Lower leg skin (tissue), 4 donors: Measurements from ENCODE around the gene SFT2D3. TPM values are rescaled to one million over a fixed set of nuclear protein-coding genes. Genes with fewer than 3 reads are reported as not detected.

ENCODE experiments used
- DNase-seq, 2 donors: peaks; one replicate each; pipeline ENCODE4 v3.0.0-alpha.2; 2019; ENCODE audit warnings: low spot score in 2 of 2
- H3K4me3 ChIP-seq: fragments of 200-600 bp; sonication (generic); 2 replicates; pipeline ENCODE4 v1.5.1; 2017; ENCODE audit warnings: mild to moderate bottlenecking, low read depth; ENCODE audit not compliant: poor library complexity, severe bottlenecking
- POLR2A ChIP-seq, 2 donors: fragments of 450-650 bp; IDR thresholded peaks; one replicate each; pipeline ENCODE4 v1.6.1; 2016 to 2017; ENCODE audit warnings: antibody characterized with exemption in 2 of 2, mild to moderate bottlenecking in 1 of 2, moderate library complexity in 1 of 2
- WGBS, 2 donors: methylation state at CpG; one replicate each; pipeline ENCODE4 v1.1.5; 2018; 5-methylcytosine and 5-hydroxymethylcytosine counted together
- intact Hi-C: fragments of 100-400 bp; cut with DNase I; formaldehyde crosslinking; loops from one replicate; pipeline ENCODE4 v1.15.0; 2023; ENCODE audit warnings: low total_unique reads
- total RNA-seq, 4 donors: library from RNA; depleted of rRNA; stranded (reverse); fragments of >200 nt; gene quantifications; one replicate each; pipeline ENCODE4 v1.1.0, GENCODE V29; 2016
- TF ChIP-seq, protein P1 (sequence below), 3 donors: fragments of 450-650 bp; IDR thresholded peaks; one replicate each; pipeline ENCODE4 v1.5.1; 2016; ENCODE audit warnings: antibody characterized with exemption in 3 of 3, mild to moderate bottlenecking in 3 of 3, moderate library complexity in 2 of 3

SFT2D3 gene
- total RNA-seq, 4 donors from 2014 or later, result 9.7 to 16.3 (median 13.7) TPM

DNA sequence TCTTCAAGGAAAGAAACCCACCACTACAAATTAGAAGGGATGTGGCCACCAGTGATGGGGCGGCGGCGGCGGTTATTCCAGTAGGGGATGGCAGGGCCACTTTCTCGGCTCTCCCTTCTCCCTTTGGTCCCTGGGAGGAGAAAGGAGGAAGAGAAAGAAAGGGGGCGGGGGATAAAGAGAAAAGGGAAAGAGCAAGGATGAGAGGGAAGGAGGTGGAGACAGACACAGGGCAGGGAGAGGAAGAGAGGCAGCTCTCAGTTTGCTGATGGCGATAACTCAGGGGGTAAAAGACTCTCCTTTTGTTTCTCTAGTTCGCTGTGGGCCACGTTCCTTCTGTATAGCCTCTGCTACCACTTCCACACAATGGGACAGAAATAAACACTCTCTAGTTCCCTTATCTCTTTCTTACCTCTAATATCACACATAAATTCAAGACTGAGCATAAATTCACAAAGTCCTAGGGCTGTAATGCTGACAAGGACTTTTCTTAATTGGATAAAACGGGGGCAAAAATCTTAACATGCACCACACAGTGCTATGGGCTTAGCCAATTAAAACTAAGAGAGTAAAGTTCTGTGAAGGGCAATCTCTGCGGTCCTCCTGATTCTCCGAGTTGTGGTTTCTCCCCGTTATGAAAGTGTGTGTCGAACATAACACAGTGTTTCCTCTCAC lies 14.6 kb downstream of the SFT2D3 start:
- DNase-seq, result no peak
- TF ChIP-seq, protein P1, sequence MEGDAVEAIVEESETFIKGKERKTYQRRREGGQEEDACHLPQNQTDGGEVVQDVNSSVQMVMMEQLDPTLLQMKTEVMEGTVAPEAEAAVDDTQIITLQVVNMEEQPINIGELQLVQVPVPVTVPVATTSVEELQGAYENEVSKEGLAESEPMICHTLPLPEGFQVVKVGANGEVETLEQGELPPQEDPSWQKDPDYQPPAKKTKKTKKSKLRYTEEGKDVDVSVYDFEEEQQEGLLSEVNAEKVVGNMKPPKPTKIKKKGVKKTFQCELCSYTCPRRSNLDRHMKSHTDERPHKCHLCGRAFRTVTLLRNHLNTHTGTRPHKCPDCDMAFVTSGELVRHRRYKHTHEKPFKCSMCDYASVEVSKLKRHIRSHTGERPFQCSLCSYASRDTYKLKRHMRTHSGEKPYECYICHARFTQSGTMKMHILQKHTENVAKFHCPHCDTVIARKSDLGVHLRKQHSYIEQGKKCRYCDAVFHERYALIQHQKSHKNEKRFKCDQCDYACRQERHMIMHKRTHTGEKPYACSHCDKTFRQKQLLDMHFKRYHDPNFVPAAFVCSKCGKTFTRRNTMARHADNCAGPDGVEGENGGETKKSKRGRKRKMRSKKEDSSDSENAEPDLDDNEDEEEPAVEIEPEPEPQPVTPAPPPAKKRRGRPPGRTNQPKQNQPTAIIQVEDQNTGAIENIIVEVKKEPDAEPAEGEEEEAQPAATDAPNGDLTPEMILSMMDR (IDR thresholded peaks at IDR 0.05), result no peak
- TF ChIP-seq POLR2A (IDR thresholded peaks at IDR 0.05), result no peak
- no peak overlapping the region for H3K4me3 ChIP-seq
- 93 to 96% methylated on average over 14 of the region's 14 CpGs for WGBS, 2 donors
- intact Hi-C loops, result no loop called here

DNA sequence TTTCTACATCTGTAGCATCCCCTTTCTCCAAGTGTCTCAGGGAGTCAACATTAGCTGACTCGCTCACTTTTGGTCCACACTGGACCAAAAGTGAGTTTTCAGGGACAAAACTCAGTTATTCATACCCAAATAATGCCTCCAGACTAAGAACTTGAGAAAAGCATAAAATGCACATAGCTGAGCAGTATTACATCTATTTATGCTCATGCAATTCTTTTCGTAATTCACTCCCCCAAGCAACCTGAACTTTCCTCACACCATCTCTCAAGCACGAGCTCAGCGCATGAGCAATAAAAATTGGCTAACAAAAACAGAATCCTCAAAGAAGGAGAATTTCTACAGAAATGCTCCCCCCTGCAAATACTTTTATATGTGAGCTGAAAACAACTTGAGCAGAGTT lies 17.0 kb downstream of the SFT2D3 start:
- intact Hi-C loops, result no loop called here
- DNase-seq, result no peak
- no peak for TF ChIP-seq POLR2A (IDR thresholded peaks at IDR 0.05)
- TF ChIP-seq, protein P1 (IDR thresholded peaks at IDR 0.05), result no peak
- WGBS, 2 donors, result 96 to 99% methylated on average over 4 of the region's 4 CpGs
- no peak overlapping the region for H3K4me3 ChIP-seq

DNA sequence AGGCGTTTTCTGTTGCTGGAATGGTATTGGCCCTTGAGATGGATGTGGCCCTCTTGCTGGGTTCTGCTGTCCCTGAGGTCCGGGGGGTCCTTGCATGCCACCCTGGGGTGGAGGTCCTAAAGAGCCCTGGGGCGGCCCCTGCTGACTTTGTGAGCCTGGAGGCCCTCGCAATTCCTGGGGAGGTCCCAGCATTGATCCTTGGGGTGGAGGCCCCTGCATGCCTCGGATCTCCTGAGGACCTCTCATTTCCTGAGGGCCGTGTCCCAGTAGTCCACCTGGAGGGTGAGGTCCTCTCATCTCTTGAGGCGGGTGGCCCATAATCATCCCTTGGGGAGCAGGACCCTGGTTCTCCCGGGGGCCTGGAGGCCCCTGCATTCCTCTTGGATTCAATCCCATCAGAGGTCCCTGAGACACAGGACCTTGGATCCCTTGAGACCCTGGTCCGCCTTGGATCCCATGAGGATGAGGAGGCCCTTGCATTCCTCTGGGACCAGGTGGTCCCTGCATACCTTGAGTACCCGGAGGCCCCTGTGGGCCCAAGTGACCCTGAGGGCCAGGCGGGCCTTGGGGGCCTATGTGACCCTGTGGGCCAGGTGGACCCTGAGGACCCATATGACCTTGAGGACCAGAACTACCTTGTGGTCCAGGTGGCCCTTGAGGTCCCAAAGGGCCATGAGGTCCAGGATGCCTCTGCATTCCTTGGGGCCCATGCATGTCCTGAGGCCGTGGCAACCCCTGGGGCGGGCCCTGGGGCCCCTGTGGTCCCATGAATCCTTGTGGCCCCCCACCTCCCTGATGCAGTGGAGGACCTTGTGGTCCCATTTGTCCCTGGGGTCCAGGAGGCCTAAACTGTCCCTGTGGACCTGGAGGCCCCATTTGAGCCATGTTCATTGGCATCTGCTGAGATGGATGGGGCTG lies 18.3 kb downstream of the SFT2D3 start:
- no peak overlapping the region for H3K4me3 ChIP-seq
- DNase-seq, result no peak
- WGBS, 2 donors, result 89 to 97% methylated on average over 6 to 9 of the region's 13 CpGs
- TF ChIP-seq, protein P1 (IDR thresholded peaks at IDR 0.05), result no peak
- no peak for TF ChIP-seq POLR2A (IDR thresholded peaks at IDR 0.05)
- intact Hi-C loops, result no loop called here

DNA sequence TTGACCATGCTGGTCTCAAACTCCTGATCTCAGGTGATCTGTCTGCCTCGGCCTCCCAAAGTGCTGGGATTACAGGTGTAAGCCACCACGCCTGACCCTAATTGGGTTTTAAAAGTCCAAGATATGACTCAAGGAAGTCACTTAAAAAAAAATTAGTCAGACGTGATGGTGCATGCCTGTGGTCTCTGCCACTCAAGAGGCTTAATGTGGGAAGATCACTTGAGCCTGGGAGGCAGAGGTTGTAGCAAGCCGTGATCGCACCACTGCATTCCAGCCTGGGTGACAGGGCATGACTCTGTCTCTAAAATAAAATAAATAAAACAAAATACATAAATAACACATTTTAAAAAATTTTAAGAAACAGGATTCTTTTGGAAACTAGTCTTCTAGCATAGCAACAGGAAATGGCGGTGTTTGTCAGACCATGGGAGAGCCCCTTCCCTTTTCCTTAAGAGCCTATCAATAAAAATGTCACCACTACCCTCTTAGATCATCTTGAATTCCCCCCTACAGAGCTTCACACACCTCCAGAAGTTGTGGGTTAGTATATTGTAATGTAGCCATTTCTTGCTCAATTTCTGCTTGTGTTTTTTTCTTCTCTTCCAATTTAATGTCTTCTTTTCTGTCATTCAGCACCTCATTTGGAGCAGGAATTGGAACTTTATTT lies 20.1 kb downstream of the SFT2D3 start:
- TF ChIP-seq, protein P1 (IDR thresholded peaks at IDR 0.05), result no peak
- TF ChIP-seq POLR2A (IDR thresholded peaks at IDR 0.05), result no peak
- no peak overlapping the region for H3K4me3 ChIP-seq
- DNase-seq, result no peak
- intact Hi-C loops, result no loop called here
- WGBS, 2 donors, result 90 to 95% methylated on average over 6 of the region's 6 CpGs

DNA sequence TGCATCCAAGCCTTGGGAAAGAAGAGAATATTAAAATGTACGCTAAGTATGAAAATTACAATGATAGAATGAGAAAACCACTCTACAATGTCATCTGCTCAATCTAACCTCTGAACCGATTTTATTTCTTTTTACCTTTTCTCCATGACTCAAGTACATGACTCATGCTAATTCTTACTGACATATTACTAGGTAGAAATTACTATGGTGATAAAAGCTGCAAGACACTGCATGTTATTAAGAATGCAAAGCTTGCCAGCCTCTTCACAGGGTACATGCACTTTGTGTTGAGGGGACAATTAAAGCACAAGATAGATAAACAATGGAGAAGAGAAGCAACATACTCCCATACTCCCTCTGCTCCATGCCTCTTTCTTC lies 20.7 kb downstream of the SFT2D3 start:
- TF ChIP-seq POLR2A (IDR thresholded peaks at IDR 0.05), result no peak
- TF ChIP-seq, protein P1 (IDR thresholded peaks at IDR 0.05), result no peak
- intact Hi-C loops, result no loop called here
- no peak for DNase-seq
- WGBS, 2 donors, result 77 to 81% methylated on average over 2 of the region's 2 CpGs
- H3K4me3 ChIP-seq, result no peak overlapping the region
